GM12875 (cell line): Measurements from ENCODE around the gene TMEM63C.

Source experiments
- H3K4me3 ChIP-seq: one replicate; pipeline ENCODE4 v1.5.1; 2011; ENCODE audit warnings: low read depth, low read length, control low read depth
- CTCF ChIP-seq: IDR thresholded peaks from 2 replicates; pipeline ENCODE4 v1.5.1; 2011; ENCODE audit warnings: low read depth, mild to moderate bottlenecking, control low read depth, inconsistent platforms, low read length, moderate library complexity, borderline replicate concordance; ENCODE audit not compliant: insufficient read depth

The TMEM63C gene

GRCh38 chr14:77284066-77284465 lies 102.5 kb downstream of the TMEM63C start:
- no peak overlapping the region for H3K4me3 ChIP-seq
- no peak for TF ChIP-seq CTCF

- no peak for TF ChIP-seq CTCF
These were observed 102.9 kb downstream of the TMEM63C start for GRCh38 chr14:77284466-77284865.

GRCh38 chr14:77286576-77286975 lies 105.0 kb downstream of the TMEM63C start:
- TF ChIP-seq CTCF: no peak
- H3K4me3 ChIP-seq: no peak overlapping the region

More at GRCh38 chr14:77284466-77284865, 102.9 kb downstream of the TMEM63C start:
- no peak overlapping the region for H3K4me3 ChIP-seq

- TF ChIP-seq CTCF: peak; percentile 11; the same call in 1 of the 2 replicates
- no peak overlapping the region for H3K4me3 ChIP-seq
These were observed 109.1 kb downstream of the TMEM63C start for GRCh38 chr14:77290705-77291104.

GRCh38 chr14:77296155-77296554 lies 114.6 kb downstream of the TMEM63C start:
- no peak overlapping the region for H3K4me3 ChIP-seq
- TF ChIP-seq CTCF: no peak

GRCh38 chr14:77296906-77297305 lies 115.3 kb downstream of the TMEM63C start:
- H3K4me3 ChIP-seq: no peak overlapping the region
- TF ChIP-seq CTCF: no peak

- no peak for TF ChIP-seq CTCF
- H3K4me3 ChIP-seq: no peak overlapping the region
These were observed 118.2 kb downstream of the TMEM63C start for GRCh38 chr14:77299771-77300170.
